K562 (cell line): ENCODE measurements around the gene DVL3. TPM values are rescaled to one million over a fixed set of nuclear protein-coding genes. Genes with fewer than 3 reads are reported as not detected.
A peak's percentile ranks its signal among the peaks of the same experiment; 100 is the strongest.

Source experiments
- ATF6 ChIP-seq: sonication (generic); formaldehyde crosslinking; IDR thresholded peaks from 2 replicates; pipeline ENCODE4 v1.4.0; 2020; ENCODE audit warnings: mild to moderate bottlenecking, missing genetic modification reagents
- CHD2 ChIP-seq: IDR thresholded peaks from 2 replicates; pipeline ENCODE4 v1.6.1; 2011; ENCODE audit warnings: low read depth, low read length
- DIDO1 ChIP-seq: fragments of 450-650 bp; IDR thresholded peaks from 2 replicates; pipeline ENCODE4 v1.6.1; 2016; ENCODE audit warnings: low read depth, missing biosample characterization, missing genetic modification characterization
- GABPB1 ChIP-seq: sonication (generic); formaldehyde crosslinking; IDR thresholded peaks from 2 replicates; pipeline ENCODE4 v1.8.0; 2022; ENCODE audit warnings: mild to moderate bottlenecking, missing genetic modification reagents
- HEY1 ChIP-seq: fragments of 250-450 bp; sonication (Bioruptor Pico); IDR thresholded peaks from 2 replicates; pipeline ENCODE4 v1.5.0; 2020; ENCODE audit warnings: mild to moderate bottlenecking, moderate library complexity, borderline replicate concordance
- KLF16 ChIP-seq: IDR thresholded peaks from 2 replicates; pipeline ENCODE4 v1.6.1; 2016; ENCODE audit warnings: antibody characterized with exemption
- MEF2A ChIP-seq: IDR thresholded peaks from 2 replicates; pipeline ENCODE4 v1.6.1; 2011; ENCODE audit warnings: low read depth, mild to moderate bottlenecking, low read length, moderate library complexity; ENCODE audit not compliant: control insufficient read depth
- NFATC3 ChIP-seq: fragments of 450-650 bp; IDR thresholded peaks from 2 replicates; pipeline ENCODE4 v1.6.1; 2017; ENCODE audit warnings: mild to moderate bottlenecking
- PREB ChIP-seq: sonication (generic); formaldehyde crosslinking; IDR thresholded peaks from 2 replicates; pipeline ENCODE4 v1.8.1; 2023; ENCODE audit warnings: mild to moderate bottlenecking, missing genetic modification reagents
- SAFB2 ChIP-seq: fragments of 200-400 bp; formaldehyde crosslinking; IDR thresholded peaks from 2 replicates; pipeline ENCODE4 v1.6.1; 2018; ENCODE audit warnings: borderline replicate concordance, low read length, low read depth, moderate library complexity; ENCODE audit not compliant: severe bottlenecking
- TAF7 ChIP-seq: fragments of 450-650 bp; IDR thresholded peaks from 2 replicates; pipeline ENCODE4 v1.6.1; 2016; ENCODE audit warnings: missing genetic modification characterization, missing compliant biosample characterization
- ZBED1 ChIP-seq: IDR thresholded peaks from 2 replicates; pipeline ENCODE4 v1.6.1; 2014
- ZNF436 ChIP-seq: fragments of 250-450, 450-650 bp; sonication (Bioruptor Pico); formaldehyde crosslinking; IDR thresholded peaks from 2 replicates; pipeline ENCODE4 v1.7.0; 2020; ENCODE audit warnings: mild to moderate bottlenecking
- ZNF449 ChIP-seq: fragments of 250-450 bp; sonication (Bioruptor Pico); IDR thresholded peaks from 2 replicates; pipeline ENCODE4 v1.8.0; 2022; ENCODE audit warnings: moderate library complexity, mild to moderate bottlenecking, inconsistent platforms
- ZNF586 ChIP-seq: fragments of 450-650 bp; formaldehyde crosslinking; conservative IDR thresholded peaks from 2 replicates; pipeline ENCODE4 v1.4.0; 2020; ENCODE audit warnings: mild to moderate bottlenecking, moderate library complexity
- polyA plus RNA-seq, 8 experiments: library from polyadenylated mRNA; depleted of rRNA in 4 of 8; stranded (reverse) in 5 of 8; unstranded in 3 of 8; fragments of >200 nt; fragmentation: Nextera tagmentation in 2 of 8; fragmentation: Illumina TruSeq in 1 of 8; extraction: Ambion mirVana in 2 of 8; extraction: Trizol in 1 of 8; gene quantifications; 2 replicates each; pipeline versions ENCODE4 v1.2.1 to v1.2.3, GENCODE V29; 2011 to 2014; ENCODE audit warnings: inconsistent platforms in 1 of 8, missing spikeins in 1 of 8
- total RNA-seq, 7 experiments: library from RNA; depleted of rRNA in 6 of 7; stranded (reverse); fragments of >200 nt in 6 of 7; fragmentation: Illumina TruSeq in 2 of 7; extraction: Trizol in 2 of 7; gene quantifications; 2 replicates each; pipeline versions ENCODE4 v1.2.1 to v1.2.3, GENCODE V29; 2011 to 2021; ENCODE audit warnings: low replicate concordance in 1 of 7
- TF ChIP-seq, protein P1 (sequence below): fragments of 250-450 bp; sonication (Bioruptor Pico); IDR thresholded peaks from 2 replicates; pipeline ENCODE4 v1.4.0; 2020
- TF ChIP-seq, protein P2 (sequence below), 3 experiments: fragments of 200-800 bp in 1 of 3; sonication (Bioruptor generic) in 1 of 3; sonication (generic) in 1 of 3; formaldehyde crosslinking in 1 of 3; IDR thresholded peaks; 2 replicates each; pipeline versions ENCODE4 v1.6.1 to v1.8.0; 2016 to 2022; ENCODE audit warnings: mild to moderate bottlenecking in 2 of 3, missing compliant biosample characterization in 2 of 3, missing genetic modification characterization in 2 of 3, missing genetic modification reagents in 1 of 3

DVL3 gene
- total and polyA plus RNA-seq, 9 of the 15 experiments (the other 6 are each of a cell fraction or from before 2014, with no cell fraction given) = 3.1 to 57.9 (median 20.1) TPM

GRCh38 chr3:184135149-184135910 is 19.8 kb upstream of the DVL3 start, which contains the start of gene EIF2B5 (continued):
- TF ChIP-seq ATF6 (CRISPR knock-in tag) (peak; percentile 78), NFATC3 (no peak), HEY1 (CRISPR knock-in tag) (no peak), KLF16 (peak; percentile 87), CHD2 (no peak), ZNF586 (CRISPR knock-in tag) (no peak), SAFB2 (no peak), ZBED1 (0 out of 2 replicates have a peak, but pooled peaks have one; percentile 51), GABPB1 (CRISPR knock-in tag) (peak; percentile 87; the same call in 1 of the 2 replicates), PREB (CRISPR knock-in tag) (no peak), DIDO1 (peak; percentile 91), MEF2A (peak; percentile 44; the same call in 1 of the 2 replicates), TAF7 (tag) (peak; percentile 88), ZNF436 (CRISPR knock-in tag) (no peak), ZNF449 (CRISPR knock-in tag) (no peak)
- TF ChIP-seq, protein P1, sequence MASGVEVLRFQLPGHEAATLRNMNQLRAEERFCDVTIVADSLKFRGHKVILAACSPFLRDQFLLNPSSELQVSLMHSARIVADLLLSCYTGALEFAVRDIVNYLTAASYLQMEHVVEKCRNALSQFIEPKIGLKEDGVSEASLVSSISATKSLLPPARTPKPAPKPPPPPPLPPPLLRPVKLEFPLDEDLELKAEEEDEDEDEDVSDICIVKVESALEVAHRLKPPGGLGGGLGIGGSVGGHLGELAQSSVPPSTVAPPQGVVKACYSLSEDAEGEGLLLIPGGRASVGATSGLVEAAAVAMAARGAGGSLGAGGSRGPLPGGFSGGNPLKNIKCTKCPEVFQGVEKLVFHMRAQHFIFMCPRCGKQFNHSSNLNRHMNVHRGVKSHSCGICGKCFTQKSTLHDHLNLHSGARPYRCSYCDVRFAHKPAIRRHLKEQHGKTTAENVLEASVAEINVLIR = no peak
- TF ChIP-seq, protein P2, sequence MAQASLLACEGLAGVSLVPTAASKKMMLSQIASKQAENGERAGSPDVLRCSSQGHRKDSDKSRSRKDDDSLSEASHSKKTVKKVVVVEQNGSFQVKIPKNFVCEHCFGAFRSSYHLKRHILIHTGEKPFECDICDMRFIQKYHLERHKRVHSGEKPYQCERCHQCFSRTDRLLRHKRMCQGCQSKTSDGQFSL (CRISPR knock-in tag; IDR thresholded peaks at IDR 0.05) = no peak
- TF ChIP-seq, protein P2 (tag; IDR thresholded peaks at IDR 0.05) = no peak; a peak in 1 of 4 replicates
